ENCODE data around the gene ZSWIM9.

ZSWIM9 gene

DNA sequence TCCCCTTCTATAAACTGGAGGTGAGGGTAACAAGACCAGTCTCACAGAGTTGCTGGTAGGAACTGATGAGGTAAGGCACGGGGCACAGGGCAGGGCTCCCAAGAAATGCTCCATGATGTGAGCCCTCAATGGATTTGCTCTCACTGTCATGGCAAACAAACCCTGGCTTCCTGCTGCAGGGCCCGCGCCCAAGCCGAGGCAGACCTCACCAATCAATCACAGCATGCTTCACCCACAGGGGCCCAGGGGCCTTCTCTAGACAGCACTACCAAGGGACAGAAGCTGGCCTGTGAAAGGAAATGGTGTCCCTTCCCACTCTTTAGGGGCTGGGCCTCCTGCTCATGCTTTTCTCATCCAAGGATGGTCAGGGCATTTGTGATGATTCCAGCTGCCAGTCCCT, 33.9 kb upstream of the ZSWIM9 start:
- no peak overlapping the region for H2BK12ac ChIP-seq (ENCODE audit: low read length in 2 of 2)
- WGBS = 93% methylated on average over 4 of the region's 4 CpGs
- no peak overlapping the region for H3K4me2 ChIP-seq (ENCODE audit: low read length, poor library complexity, severe bottlenecking)
- H3K27ac ChIP-seq (ENCODE audit: low read length, poor library complexity, severe bottlenecking) = no peak overlapping the region
- no peak overlapping the region for H2AFZ ChIP-seq (ENCODE audit: low read depth, low read length)
- H4K91ac ChIP-seq (ENCODE audit: low read length) = no peak overlapping the region
- no peaks in the 10 kb centered on the region for H3K9me3 ChIP-seq (ENCODE audit: control insufficient read depth, low read length)
- H2BK15ac ChIP-seq (ENCODE audit: low read depth, poor library complexity, severe bottlenecking) = no peak overlapping the region
- H2BK120ac ChIP-seq (ENCODE audit: low read depth, low read length) = no peak overlapping the region
- H3K4me1 ChIP-seq (ENCODE audit: control insufficient read depth, insufficient read depth, low read depth, low read length) = peaks cover 6% of the 10 kb centered on the region
- DNase-seq = no peak
- H2BK5ac ChIP-seq (ENCODE audit: low read depth, low read length, poor library complexity, severe bottlenecking) = no peak overlapping the region
- peaks cover 8 to 63% of the 10 kb centered on the region in 2 experiments for H3K36me3 ChIP-seq (ENCODE audit: control insufficient read depth in 1 of 2, insufficient read depth in 2 of 2, low read depth in 1 of 2, low read length in 2 of 2)
- H3K23ac ChIP-seq (ENCODE audit: low read length in 2 of 2) = no peak overlapping the region
- H3K14ac ChIP-seq (ENCODE audit: low read length in 2 of 2) = no peak overlapping the region
- no peak overlapping the region for H2AK5ac ChIP-seq (ENCODE audit: low read length, severe bottlenecking)
- H3K9ac ChIP-seq (ENCODE audit: low read length) = no peak overlapping the region
- no peak overlapping the region for H4K8ac ChIP-seq (ENCODE audit: low read length)
- no peak overlapping the region for H3K4me3 ChIP-seq (ENCODE audit: insufficient read depth in 1 of 2, low read depth in 1 of 2, low read length in 2 of 2)
- H3K18ac ChIP-seq (ENCODE audit: low read depth in 1 of 2, low read length in 2 of 2) = no peak overlapping the region
- H3K79me1 ChIP-seq (replicated peaks; ENCODE audit: low read length, poor library complexity, severe bottlenecking) = no peaks in the 10 kb centered on the region
- no peaks in the 10 kb centered on the region for H3K27me3 ChIP-seq (ENCODE audit: control insufficient read depth in 1 of 2, insufficient read depth in 1 of 2, low read length in 2 of 2)
- no peak overlapping the region for H3K4ac ChIP-seq (ENCODE audit: low read depth in 1 of 2, low read length in 2 of 2)

DNA sequence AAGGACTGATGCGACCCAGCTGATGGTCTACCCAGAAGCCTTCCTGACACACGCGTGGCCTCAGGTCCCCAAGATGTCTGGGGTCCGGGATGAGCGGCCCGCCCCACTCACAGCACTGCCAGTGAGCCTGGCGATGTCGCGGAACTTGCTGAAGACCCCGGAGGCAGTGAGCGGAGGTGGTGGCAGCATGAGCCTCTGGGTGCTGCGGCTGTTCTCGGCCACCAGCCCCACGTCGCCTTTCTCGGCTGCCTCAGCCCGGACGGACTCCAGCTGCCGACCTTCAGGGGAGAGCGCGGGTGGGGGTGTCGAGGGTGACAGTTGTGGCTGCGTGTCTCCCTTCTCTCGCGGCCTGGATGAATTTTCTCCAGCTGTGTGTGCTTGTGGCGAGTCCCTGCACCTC, 33.1 kb upstream of the ZSWIM9 start:
- H2BK15ac ChIP-seq (ENCODE audit: low read depth, poor library complexity, severe bottlenecking) = no peak overlapping the region
- peaks cover 8 to 57% of the 10 kb centered on the region in 2 experiments for H3K36me3 ChIP-seq (ENCODE audit: control insufficient read depth in 1 of 2, insufficient read depth in 2 of 2, low read depth in 1 of 2, low read length in 2 of 2)
- H3K27me3 ChIP-seq (ENCODE audit: control insufficient read depth in 1 of 2, insufficient read depth in 1 of 2, low read length in 2 of 2) = no peaks in the 10 kb centered on the region
- H2AFZ ChIP-seq (ENCODE audit: low read depth, low read length) = no peak overlapping the region
- peaks cover 6% of the 10 kb centered on the region for H3K4me1 ChIP-seq (ENCODE audit: control insufficient read depth, insufficient read depth, low read depth, low read length)
- no peak overlapping the region for H4K91ac ChIP-seq (ENCODE audit: low read length)
- H3K18ac ChIP-seq (ENCODE audit: low read depth in 1 of 2, low read length in 2 of 2) = no peak overlapping the region
- H2BK5ac ChIP-seq (ENCODE audit: low read depth, low read length, poor library complexity, severe bottlenecking) = no peak overlapping the region
- H4K8ac ChIP-seq (ENCODE audit: low read length) = no peak overlapping the region
- no peak overlapping the region for H2AK5ac ChIP-seq (ENCODE audit: low read length, severe bottlenecking)
- no peaks in the 10 kb centered on the region for H3K9me3 ChIP-seq (ENCODE audit: control insufficient read depth, low read length)
- WGBS = 97% methylated on average over 26 of the region's 26 CpGs
- no peak overlapping the region for H2BK120ac ChIP-seq (ENCODE audit: low read depth, low read length)
- H3K79me1 ChIP-seq (replicated peaks; ENCODE audit: low read length, poor library complexity, severe bottlenecking) = no peaks in the 10 kb centered on the region
- no peak overlapping the region for H3K27ac ChIP-seq (ENCODE audit: low read length, poor library complexity, severe bottlenecking)
- H3K4me3 ChIP-seq (ENCODE audit: insufficient read depth in 1 of 2, low read depth in 1 of 2, low read length in 2 of 2) = no peak overlapping the region
- H3K4ac ChIP-seq (ENCODE audit: low read depth in 1 of 2, low read length in 2 of 2) = no peak overlapping the region
- H3K23ac ChIP-seq (ENCODE audit: low read length in 2 of 2) = no peak overlapping the region
- DNase-seq = no peak
- H2BK12ac ChIP-seq (ENCODE audit: low read length in 2 of 2) = no peak overlapping the region
- H3K14ac ChIP-seq (ENCODE audit: low read length in 2 of 2) = no peak overlapping the region
- no peak overlapping the region for H3K9ac ChIP-seq (ENCODE audit: low read length)
- no peak overlapping the region for H3K4me2 ChIP-seq (ENCODE audit: low read length, poor library complexity, severe bottlenecking)

DNA sequence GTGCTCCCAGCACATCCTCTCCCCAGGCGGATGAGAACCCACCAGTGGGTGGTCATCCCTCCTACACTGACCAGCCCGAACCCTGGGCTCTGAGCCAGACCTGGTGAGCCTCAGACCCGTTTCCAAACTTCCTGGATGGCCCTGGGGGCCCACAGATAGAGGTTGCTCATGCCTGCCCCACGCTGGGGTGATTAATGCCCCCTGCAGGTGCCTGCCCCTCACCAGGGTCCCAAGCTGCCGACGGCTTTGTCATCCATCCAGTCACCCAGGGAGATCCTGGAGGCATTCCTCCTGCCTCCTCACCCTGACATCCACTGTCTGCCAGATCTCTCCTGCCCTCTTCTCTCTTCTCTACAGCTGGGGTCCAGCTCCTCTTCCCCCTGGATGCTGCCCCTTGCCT, 31.4 kb upstream of the ZSWIM9 start:
- H3K4me1 ChIP-seq (ENCODE audit: control insufficient read depth, insufficient read depth, low read depth, low read length) = peaks cover 6% of the 10 kb centered on the region
- H2BK15ac ChIP-seq (ENCODE audit: low read depth, poor library complexity, severe bottlenecking) = no peak overlapping the region
- H3K27me3 ChIP-seq (ENCODE audit: control insufficient read depth in 1 of 2, insufficient read depth in 1 of 2, low read length in 2 of 2) = no peaks in the 10 kb centered on the region
- peaks cover 13 to 58% of the 10 kb centered on the region in 2 experiments for H3K36me3 ChIP-seq (ENCODE audit: control insufficient read depth in 1 of 2, insufficient read depth in 2 of 2, low read depth in 1 of 2, low read length in 2 of 2)
- H3K14ac ChIP-seq (ENCODE audit: low read length in 2 of 2) = no peak overlapping the region
- H2AK5ac ChIP-seq (ENCODE audit: low read length, severe bottlenecking) = no peak overlapping the region
- no peak overlapping the region for H2BK12ac ChIP-seq (ENCODE audit: low read length in 2 of 2)
- no peak overlapping the region for H3K18ac ChIP-seq (ENCODE audit: low read depth in 1 of 2, low read length in 2 of 2)
- no peak overlapping the region for H2BK5ac ChIP-seq (ENCODE audit: low read depth, low read length, poor library complexity, severe bottlenecking)
- no peak overlapping the region for H3K27ac ChIP-seq (ENCODE audit: low read length, poor library complexity, severe bottlenecking)
- no peaks in the 10 kb centered on the region for H3K79me1 ChIP-seq (replicated peaks; ENCODE audit: low read length, poor library complexity, severe bottlenecking)
- no peak overlapping the region for H3K4me2 ChIP-seq (ENCODE audit: low read length, poor library complexity, severe bottlenecking)
- H4K8ac ChIP-seq (ENCODE audit: low read length) = no peak overlapping the region
- H2AFZ ChIP-seq (ENCODE audit: low read depth, low read length) = no peak overlapping the region
- H3K4ac ChIP-seq (ENCODE audit: low read depth in 1 of 2, low read length in 2 of 2) = no peak overlapping the region
- no peak overlapping the region for H4K91ac ChIP-seq (ENCODE audit: low read length)
- 89% methylated on average over 6 of the region's 6 CpGs for WGBS
- no peak overlapping the region for H3K23ac ChIP-seq (ENCODE audit: low read length in 2 of 2)
- DNase-seq = no peak
- H3K9me3 ChIP-seq (ENCODE audit: control insufficient read depth, low read length) = no peaks in the 10 kb centered on the region
- no peak overlapping the region for H2BK120ac ChIP-seq (ENCODE audit: low read depth, low read length)
- H3K4me3 ChIP-seq (ENCODE audit: insufficient read depth in 1 of 2, low read depth in 1 of 2, low read length in 2 of 2) = no peak overlapping the region
- H3K9ac ChIP-seq (ENCODE audit: low read length) = no peak overlapping the region

DNA sequence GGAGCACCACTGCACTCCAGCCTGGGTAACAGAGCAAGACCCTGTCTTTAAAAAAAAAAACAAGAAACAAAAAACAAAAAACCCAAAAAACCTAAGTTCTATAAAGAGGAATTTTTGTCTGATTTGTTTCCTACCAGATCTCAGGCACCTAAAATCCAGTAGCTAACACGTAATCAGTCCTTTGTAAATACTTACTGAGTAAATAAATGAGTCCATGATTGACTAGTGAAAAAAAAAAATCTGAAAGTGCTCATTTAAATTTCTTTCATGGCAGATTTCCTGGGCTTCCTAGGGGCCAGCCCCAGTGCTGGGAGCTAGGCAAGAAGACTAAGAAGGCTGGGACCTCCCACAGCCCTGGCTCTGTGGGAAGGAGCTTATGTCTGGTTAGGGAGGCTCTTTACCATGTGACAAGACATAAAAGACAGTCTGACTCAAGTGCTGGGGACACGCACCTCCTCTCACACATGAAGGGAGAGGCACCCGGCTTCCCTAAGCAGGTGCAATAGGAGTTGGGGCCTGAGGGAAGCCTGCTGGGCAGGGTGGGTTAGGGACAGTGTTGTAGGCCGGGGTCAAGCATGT, 22.8 kb upstream of the ZSWIM9 start:
- no peak overlapping the region for H3K4me2 ChIP-seq (ENCODE audit: low read length, poor library complexity, severe bottlenecking)
- no peaks in the 10 kb centered on the region for H3K9me3 ChIP-seq (ENCODE audit: control insufficient read depth, low read length)
- no peak overlapping the region for H4K8ac ChIP-seq (ENCODE audit: low read length)
- H2BK15ac ChIP-seq (ENCODE audit: low read depth, poor library complexity, severe bottlenecking) = no peak overlapping the region
- H3K27ac ChIP-seq (ENCODE audit: low read length, poor library complexity, severe bottlenecking) = no peak overlapping the region
- H2BK120ac ChIP-seq (ENCODE audit: low read depth, low read length) = no peak overlapping the region
- DNase-seq = no peak
- no peaks in the 10 kb centered on the region for H3K4me1 ChIP-seq (ENCODE audit: control insufficient read depth, insufficient read depth, low read depth, low read length)
- no peak overlapping the region for H2AFZ ChIP-seq (ENCODE audit: low read depth, low read length)
- no peak overlapping the region for H3K4me3 ChIP-seq (ENCODE audit: insufficient read depth in 1 of 2, low read depth in 1 of 2, low read length in 2 of 2)
- H3K27me3 ChIP-seq (ENCODE audit: control insufficient read depth in 1 of 2, insufficient read depth in 1 of 2, low read length in 2 of 2) = no peaks in the 10 kb centered on the region
- no peak overlapping the region for H3K4ac ChIP-seq (ENCODE audit: low read depth in 1 of 2, low read length in 2 of 2)
- H3K36me3 ChIP-seq (ENCODE audit: control insufficient read depth in 1 of 2, insufficient read depth in 2 of 2, low read depth in 1 of 2, low read length in 2 of 2) = peaks cover 30 to 59% of the 10 kb centered on the region in 2 experiments
- H3K14ac ChIP-seq (ENCODE audit: low read length in 2 of 2) = no peak overlapping the region
- H3K18ac ChIP-seq (ENCODE audit: low read depth in 1 of 2, low read length in 2 of 2) = no peak overlapping the region
- H3K79me1 ChIP-seq (replicated peaks; ENCODE audit: low read length, poor library complexity, severe bottlenecking) = no peaks in the 10 kb centered on the region
- H2BK12ac ChIP-seq (ENCODE audit: low read length in 2 of 2) = no peak overlapping the region
- no peak overlapping the region for H3K9ac ChIP-seq (ENCODE audit: low read length)
- H2BK5ac ChIP-seq (ENCODE audit: low read depth, low read length, poor library complexity, severe bottlenecking) = no peak overlapping the region
- H2AK5ac ChIP-seq (ENCODE audit: low read length, severe bottlenecking) = no peak overlapping the region
- WGBS = 100% methylated on average over 3 of the region's 4 CpGs
- H3K23ac ChIP-seq (ENCODE audit: low read length in 2 of 2) = no peak overlapping the region
- no peak overlapping the region for H4K91ac ChIP-seq (ENCODE audit: low read length)
